Type B pancreatic cell (in vitro differentiated cells): ENCODE measurements around the gene KANK4. TPM values are rescaled to one million over a fixed set of nuclear protein-coding genes. Genes with fewer than 3 reads are reported as not detected.

Experiments used
- DNase-seq: peaks from one replicate; pipeline ENCODE4 v3.0.0; 2021; ENCODE audit warnings: mixed read lengths; ENCODE audit not compliant: unreplicated experiment; ENCODE audit errors: extremely low spot score
- H3K27ac Mint-ChIP-seq: 2 replicates; pipeline ENCODE4 v1.8.0; 2021; ENCODE audit warnings: mild to moderate bottlenecking, mixed read lengths
- H3K27me3 Mint-ChIP-seq: 2 replicates; pipeline ENCODE4 v1.8.0; 2021; ENCODE audit warnings: mixed read lengths
- H3K36me3 Mint-ChIP-seq: 2 replicates; pipeline ENCODE4 v1.8.0; 2021; ENCODE audit warnings: mixed read lengths
- H3K4me1 Mint-ChIP-seq: one replicate; pipeline ENCODE4 v1.8.0; 2021; ENCODE audit warnings: mixed read lengths; ENCODE audit not compliant: unreplicated experiment
- H3K4me3 Mint-ChIP-seq: 2 replicates; pipeline ENCODE4 v1.8.0; 2021; ENCODE audit warnings: mild to moderate bottlenecking, mixed read lengths
- H3K9me3 Mint-ChIP-seq: 2 replicates; pipeline ENCODE4 v1.8.0; 2021; ENCODE audit warnings: mixed read lengths
- CTCF ChIP-seq: fragments of 200-600 bp; sonication (generic); conservative IDR thresholded peaks from 2 replicates; pipeline ENCODE4 v1.5.0; 2021; ENCODE audit warnings: antibody characterized with exemption, mild to moderate bottlenecking
- total RNA-seq: library from RNA; stranded (reverse); gene quantifications from 2 replicates; pipeline ENCODE4 v1.2.1, GENCODE V29; 2021; ENCODE audit warnings: low replicate concordance

KANK4 gene
- total RNA-seq, 1 donor from 2014 or later = 11.3 TPM

GRCh38 chr1:62263814-62264353 lies 55.4 kb downstream of the KANK4 start:
- no peak overlapping the region for H3K4me3 Mint-ChIP-seq

GRCh38 chr1:62263006-62263813 lies 56.0 kb downstream of the KANK4 start:
- DNase-seq = no peak
- peaks cover 22% of the 10 kb centered on the region for H3K4me1 Mint-ChIP-seq
- H3K27me3 Mint-ChIP-seq = peaks cover 26% of the 10 kb centered on the region
- no peak for TF ChIP-seq CTCF
- peaks cover 19% of the 10 kb centered on the region for H3K36me3 Mint-ChIP-seq
- H3K27ac Mint-ChIP-seq = no peak overlapping the region
- no peaks in the 10 kb centered on the region for H3K9me3 Mint-ChIP-seq
- no peak overlapping the region for H3K4me3 Mint-ChIP-seq

More at GRCh38 chr1:62263814-62264353, 55.4 kb downstream of the KANK4 start:
- TF ChIP-seq CTCF = no peak
- H3K36me3 Mint-ChIP-seq = peaks cover 14% of the 10 kb centered on the region
- no peak for DNase-seq
- H3K4me1 Mint-ChIP-seq = peaks cover 22% of the 10 kb centered on the region
- H3K9me3 Mint-ChIP-seq = no peaks in the 10 kb centered on the region
- no peak overlapping the region for H3K27ac Mint-ChIP-seq
- H3K27me3 Mint-ChIP-seq = peaks cover 19% of the 10 kb centered on the region

GRCh38 chr1:62260688-62261087 lies 58.5 kb downstream of the KANK4 start:
- Mint-ChIP-seq H3K9me3 (no peaks in the 10 kb centered on the region), H3K36me3 (peaks cover 13% of the 10 kb centered on the region), H3K27ac (no peak overlapping the region), H3K4me3 (no peak overlapping the region), H3K27me3 (peaks cover 34% of the 10 kb centered on the region), H3K4me1 (peaks cover 10% of the 10 kb centered on the region)
- no peak for TF ChIP-seq CTCF
- DNase-seq = no peak

GRCh38 chr1:62259551-62259950 lies 59.7 kb downstream of the KANK4 start:
- peaks cover 34% of the 10 kb centered on the region for H3K27me3 Mint-ChIP-seq
- no peak for DNase-seq
- no peaks in the 10 kb centered on the region for H3K9me3 Mint-ChIP-seq
- H3K4me3 Mint-ChIP-seq = no peak overlapping the region
- H3K4me1 Mint-ChIP-seq = peaks cover 10% of the 10 kb centered on the region
- TF ChIP-seq CTCF = no peak
- peaks cover 13% of the 10 kb centered on the region for H3K36me3 Mint-ChIP-seq
- H3K27ac Mint-ChIP-seq = no peak overlapping the region

GRCh38 chr1:62250126-62250726 lies 69.0 kb downstream of the KANK4 start:
- no peaks in the 10 kb centered on the region for H3K36me3 Mint-ChIP-seq
- no peak overlapping the region for H3K4me3 Mint-ChIP-seq
- H3K4me1 Mint-ChIP-seq = no peaks in the 10 kb centered on the region
- TF ChIP-seq CTCF = no peak
- DNase-seq = no peak
- no peak overlapping the region for H3K27ac Mint-ChIP-seq
- no peaks in the 10 kb centered on the region for H3K27me3 Mint-ChIP-seq
- H3K9me3 Mint-ChIP-seq = no peaks in the 10 kb centered on the region
